HEK293 (cell line): ENCODE results near the gene C2orf72.

ENCODE experiments used
- CTCF ChIA-PET: fragments of 350-600 bp; formaldehyde crosslinking; extraction: SDS; loops from one replicate; lab custom pipeline; 2021; ENCODE audit warnings: antibody characterized with exemption; lab: Yijun Ruan, JAX
- POLR2A ChIA-PET: fragments of 300-600 bp; formaldehyde crosslinking; extraction: SDS; loops from one replicate; lab custom pipeline; 2020; ENCODE audit warnings: antibody characterized with exemption, inconsistent platforms; lab: Yijun Ruan, JAX
- H3K27ac ChIP-seq: fragments of 200-500 bp; sonication (Bioruptor generic); 2 replicates; pipeline ENCODE4 v1.5.1; 2014; ENCODE audit warnings: low read depth, low read length, control low read depth, inconsistent platforms; ENCODE audit errors: extremely low read depth
- H3K36me3 ChIP-seq, 2 experiments: fragments of 200-500 bp in 1 of 2; sonication (Bioruptor generic) in 1 of 2; 1 replicate in 1 of 2; 2 replicates in 1 of 2; pipeline ENCODE4 v1.5.1; 2014 to 2017; ENCODE audit warnings: inconsistent platforms in 2 of 2, low read length in 2 of 2; ENCODE audit not compliant: control insufficient read depth in 2 of 2, insufficient read depth in 1 of 2
- H3K4me1 ChIP-seq: fragments of 200-500 bp; sonication (Bioruptor generic); 2 replicates; pipeline ENCODE4 v1.5.1; 2014; ENCODE audit warnings: mild to moderate bottlenecking, low read length, inconsistent platforms; ENCODE audit not compliant: control insufficient read depth, insufficient read depth
- H3K4me3 ChIP-seq: 2 replicates; pipeline ENCODE4 v1.5.1; 2011; ENCODE audit warnings: low read depth, mild to moderate bottlenecking, control low read depth, low read length, moderate library complexity
- H3K9me3 ChIP-seq: fragments of 200-500 bp; sonication (Bioruptor generic); 2 replicates; pipeline ENCODE4 v1.5.1; 2014; ENCODE audit warnings: low read depth, low read length, inconsistent platforms; ENCODE audit not compliant: control insufficient read depth, insufficient read depth
- GLI4 ChIP-seq: fragments of 450-650 bp; formaldehyde crosslinking; IDR thresholded peaks from 2 replicates; pipeline ENCODE4 v1.5.1; 2016; ENCODE audit warnings: missing biosample characterization, missing genetic modification characterization
- HOXA7 ChIP-seq: sonication (generic); formaldehyde crosslinking; IDR thresholded peaks from 2 replicates; pipeline ENCODE4 v1.8.1; 2022; ENCODE audit warnings: missing genetic modification reagents, borderline replicate concordance
- ZBTB11 ChIP-seq: fragments of 450-650 bp; formaldehyde crosslinking; conservative IDR thresholded peaks from 2 replicates; pipeline ENCODE4 v1.5.1; 2016; ENCODE audit warnings: low read depth, missing biosample characterization, missing genetic modification characterization
- ZBTB7A ChIP-seq: fragments of 450-650 bp; formaldehyde crosslinking; IDR thresholded peaks from 2 replicates; pipeline ENCODE4 v1.5.1; 2016; ENCODE audit warnings: low read depth, missing biosample characterization, missing genetic modification characterization
- ZFP41 ChIP-seq: fragments of 450-650 bp; formaldehyde crosslinking; IDR thresholded peaks from 2 replicates; pipeline ENCODE4 v1.5.1; 2016; ENCODE audit warnings: missing biosample characterization, missing genetic modification characterization, borderline replicate concordance
- ZFP69B ChIP-seq: fragments of 450-650 bp; formaldehyde crosslinking; IDR thresholded peaks from 2 replicates; pipeline ENCODE4 v1.5.1; 2016; ENCODE audit warnings: missing biosample characterization, missing genetic modification characterization
- ZNF148 ChIP-seq: fragments of 450-650 bp; formaldehyde crosslinking; IDR thresholded peaks from 2 replicates; pipeline ENCODE4 v1.5.0; 2017; ENCODE audit warnings: missing biosample characterization, missing genetic modification characterization, borderline replicate concordance
- ZNF184 ChIP-seq: fragments of 450-650 bp; IDR thresholded peaks from 2 replicates; pipeline ENCODE4 v1.5.1; 2018; ENCODE audit warnings: missing biosample characterization, mild to moderate bottlenecking, missing genetic modification characterization
- ZNF223 ChIP-seq: fragments of 450-650 bp; formaldehyde crosslinking; IDR thresholded peaks from 2 replicates; pipeline ENCODE4 v1.5.1; 2016; ENCODE audit warnings: missing biosample characterization, missing genetic modification characterization
- ZNF335 ChIP-seq: fragments of 450-650 bp; formaldehyde crosslinking; conservative IDR thresholded peaks from 2 replicates; pipeline ENCODE4 v1.5.1; 2016; ENCODE audit warnings: missing biosample characterization, missing genetic modification characterization
- ZNF426 ChIP-seq: fragments of 450-650 bp; formaldehyde crosslinking; IDR thresholded peaks from 2 replicates; pipeline ENCODE4 v1.5.1; 2017; ENCODE audit warnings: missing biosample characterization, missing genetic modification characterization, mild to moderate bottlenecking, inconsistent platforms, moderate library complexity
- ZNF48 ChIP-seq: fragments of 450-650 bp; formaldehyde crosslinking; IDR thresholded peaks from 2 replicates; pipeline ENCODE4 v1.5.1; 2016; ENCODE audit warnings: missing biosample characterization, missing genetic modification characterization
- ZNF529 ChIP-seq: fragments of 450-650 bp; formaldehyde crosslinking; IDR thresholded peaks from 2 replicates; pipeline ENCODE4 v1.5.1; 2017; ENCODE audit warnings: missing genetic modification characterization, missing biosample characterization; ENCODE audit not compliant: insufficient replicate concordance
- ZNF548 ChIP-seq: fragments of 450-650 bp; formaldehyde crosslinking; IDR thresholded peaks from 2 replicates; pipeline ENCODE4 v1.5.1; 2016; ENCODE audit warnings: missing biosample characterization, missing genetic modification characterization
- ZNF571 ChIP-seq: fragments of 450-650 bp; formaldehyde crosslinking; IDR thresholded peaks from 2 replicates; pipeline ENCODE4 v1.5.0; 2017; ENCODE audit warnings: missing biosample characterization, missing genetic modification characterization
- TF ChIP-seq, protein P1 (sequence below): fragments of 450-650 bp; formaldehyde crosslinking; IDR thresholded peaks from 2 replicates; pipeline ENCODE4 v1.5.1; 2016; ENCODE audit warnings: missing biosample characterization, missing genetic modification characterization, borderline replicate concordance
- TF ChIP-seq, protein P2 (sequence below): fragments of 450-650 bp; formaldehyde crosslinking; IDR thresholded peaks from 2 replicates; pipeline ENCODE4 v1.5.1; 2016; ENCODE audit warnings: missing biosample characterization, missing genetic modification characterization

C2orf72 gene

DNA sequence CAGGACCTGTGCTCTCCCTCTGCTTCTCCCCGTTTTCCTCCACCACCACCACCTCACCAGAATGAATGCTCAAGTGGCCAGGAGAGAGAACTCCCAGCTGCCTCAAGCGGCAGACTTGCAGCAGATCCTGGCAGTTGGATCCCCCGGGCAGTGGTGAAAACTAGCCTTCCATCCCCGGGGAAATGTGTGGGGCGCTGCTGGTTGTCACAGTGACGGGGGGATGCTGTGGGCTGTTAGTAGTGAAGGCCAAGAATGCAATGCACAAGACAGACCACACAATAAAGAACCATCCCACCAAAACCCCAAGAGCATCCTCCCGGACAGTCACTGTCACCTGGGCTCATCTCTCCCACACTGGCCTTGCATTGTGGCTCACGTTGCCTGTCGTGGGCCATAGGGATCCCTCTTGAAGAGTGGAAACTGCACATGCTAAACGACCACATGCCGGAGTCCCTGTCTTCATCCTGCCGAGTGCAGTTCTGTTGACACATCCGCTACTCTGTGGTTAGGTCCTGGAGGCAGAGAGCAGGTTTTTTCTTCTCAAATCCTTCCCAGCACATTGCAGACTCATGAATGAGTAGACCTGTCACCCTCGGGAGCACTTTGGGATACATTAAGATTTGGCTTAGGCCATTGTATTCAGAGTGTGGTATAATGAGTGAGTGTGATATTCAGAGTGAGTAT, 27.9 kb upstream of the C2orf72 start:
- Histone ChIP-seq H3K27ac (no peak overlapping the region), H3K9me3 (no peaks in the 10 kb centered on the region), H3K36me3 (no peaks in the 10 kb centered on the region), H3K4me3 (no peak overlapping the region), H3K4me1 (no peaks in the 10 kb centered on the region)
- ChIA-PET CTCF (interaction anchor here (0.6 to 0.9 kb wide), 2 partner anchors 22 to 1217 kb away, joined by 3 to 4 read pairs; no protein-coding TSS in a partner anchor), POLR2A (no interaction called here)
- TF ChIP-seq ZNF548 (tag by site-specific recombination) (no peak), ZNF148 (tag by site-specific recombination) (no peak), GLI4 (tag by site-specific recombination) (no peak)

GRCh38 chr2:231010201-231010730, 27.1 kb upstream of the C2orf72 start:
- ChIA-PET CTCF (interaction anchor here (1.3 kb wide), 1 partner anchor 23 kb away, joined by 3 read pairs; no protein-coding TSS in a partner anchor), POLR2A (no interaction called here)
- Histone ChIP-seq H3K36me3 (no peaks in the 10 kb centered on the region), H3K4me1 (no peaks in the 10 kb centered on the region), H3K4me3 (no peak overlapping the region), H3K27ac (no peak overlapping the region), H3K9me3 (no peaks in the 10 kb centered on the region)
- TF ChIP-seq ZNF426 (no peak), ZBTB11 (tag by site-specific recombination) (no peak), ZFP41 (no peak), ZNF335 (tag by site-specific recombination) (no peak), ZNF223 (tag by site-specific recombination) (no peak), ZNF184 (tag by site-specific recombination) (no peak), ZBTB7A (tag by site-specific recombination) (no peak), ZNF571 (tag by site-specific recombination) (no peak), ZNF529 (tag by site-specific recombination) (no peak), HOXA7 (CRISPR knock-in tag) (no peak), ZFP69B (tag by site-specific recombination) (no peak), ZNF48 (tag by site-specific recombination) (no peak)
- TF ChIP-seq, protein P1, sequence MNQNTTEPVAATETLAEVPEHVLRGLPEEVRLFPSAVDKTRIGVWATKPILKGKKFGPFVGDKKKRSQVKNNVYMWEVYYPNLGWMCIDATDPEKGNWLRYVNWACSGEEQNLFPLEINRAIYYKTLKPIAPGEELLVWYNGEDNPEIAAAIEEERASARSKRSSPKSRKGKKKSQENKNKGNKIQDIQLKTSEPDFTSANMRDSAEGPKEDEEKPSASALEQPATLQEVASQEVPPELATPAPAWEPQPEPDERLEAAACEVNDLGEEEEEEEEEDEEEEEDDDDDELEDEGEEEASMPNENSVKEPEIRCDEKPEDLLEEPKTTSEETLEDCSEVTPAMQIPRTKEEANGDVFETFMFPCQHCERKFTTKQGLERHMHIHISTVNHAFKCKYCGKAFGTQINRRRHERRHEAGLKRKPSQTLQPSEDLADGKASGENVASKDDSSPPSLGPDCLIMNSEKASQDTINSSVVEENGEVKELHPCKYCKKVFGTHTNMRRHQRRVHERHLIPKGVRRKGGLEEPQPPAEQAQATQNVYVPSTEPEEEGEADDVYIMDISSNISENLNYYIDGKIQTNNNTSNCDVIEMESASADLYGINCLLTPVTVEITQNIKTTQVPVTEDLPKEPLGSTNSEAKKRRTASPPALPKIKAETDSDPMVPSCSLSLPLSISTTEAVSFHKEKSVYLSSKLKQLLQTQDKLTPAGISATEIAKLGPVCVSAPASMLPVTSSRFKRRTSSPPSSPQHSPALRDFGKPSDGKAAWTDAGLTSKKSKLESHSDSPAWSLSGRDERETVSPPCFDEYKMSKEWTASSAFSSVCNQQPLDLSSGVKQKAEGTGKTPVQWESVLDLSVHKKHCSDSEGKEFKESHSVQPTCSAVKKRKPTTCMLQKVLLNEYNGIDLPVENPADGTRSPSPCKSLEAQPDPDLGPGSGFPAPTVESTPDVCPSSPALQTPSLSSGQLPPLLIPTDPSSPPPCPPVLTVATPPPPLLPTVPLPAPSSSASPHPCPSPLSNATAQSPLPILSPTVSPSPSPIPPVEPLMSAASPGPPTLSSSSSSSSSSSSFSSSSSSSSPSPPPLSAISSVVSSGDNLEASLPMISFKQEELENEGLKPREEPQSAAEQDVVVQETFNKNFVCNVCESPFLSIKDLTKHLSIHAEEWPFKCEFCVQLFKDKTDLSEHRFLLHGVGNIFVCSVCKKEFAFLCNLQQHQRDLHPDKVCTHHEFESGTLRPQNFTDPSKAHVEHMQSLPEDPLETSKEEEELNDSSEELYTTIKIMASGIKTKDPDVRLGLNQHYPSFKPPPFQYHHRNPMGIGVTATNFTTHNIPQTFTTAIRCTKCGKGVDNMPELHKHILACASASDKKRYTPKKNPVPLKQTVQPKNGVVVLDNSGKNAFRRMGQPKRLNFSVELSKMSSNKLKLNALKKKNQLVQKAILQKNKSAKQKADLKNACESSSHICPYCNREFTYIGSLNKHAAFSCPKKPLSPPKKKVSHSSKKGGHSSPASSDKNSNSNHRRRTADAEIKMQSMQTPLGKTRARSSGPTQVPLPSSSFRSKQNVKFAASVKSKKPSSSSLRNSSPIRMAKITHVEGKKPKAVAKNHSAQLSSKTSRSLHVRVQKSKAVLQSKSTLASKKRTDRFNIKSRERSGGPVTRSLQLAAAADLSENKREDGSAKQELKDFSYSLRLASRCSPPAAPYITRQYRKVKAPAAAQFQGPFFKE: no peak
- TF ChIP-seq, protein P2, sequence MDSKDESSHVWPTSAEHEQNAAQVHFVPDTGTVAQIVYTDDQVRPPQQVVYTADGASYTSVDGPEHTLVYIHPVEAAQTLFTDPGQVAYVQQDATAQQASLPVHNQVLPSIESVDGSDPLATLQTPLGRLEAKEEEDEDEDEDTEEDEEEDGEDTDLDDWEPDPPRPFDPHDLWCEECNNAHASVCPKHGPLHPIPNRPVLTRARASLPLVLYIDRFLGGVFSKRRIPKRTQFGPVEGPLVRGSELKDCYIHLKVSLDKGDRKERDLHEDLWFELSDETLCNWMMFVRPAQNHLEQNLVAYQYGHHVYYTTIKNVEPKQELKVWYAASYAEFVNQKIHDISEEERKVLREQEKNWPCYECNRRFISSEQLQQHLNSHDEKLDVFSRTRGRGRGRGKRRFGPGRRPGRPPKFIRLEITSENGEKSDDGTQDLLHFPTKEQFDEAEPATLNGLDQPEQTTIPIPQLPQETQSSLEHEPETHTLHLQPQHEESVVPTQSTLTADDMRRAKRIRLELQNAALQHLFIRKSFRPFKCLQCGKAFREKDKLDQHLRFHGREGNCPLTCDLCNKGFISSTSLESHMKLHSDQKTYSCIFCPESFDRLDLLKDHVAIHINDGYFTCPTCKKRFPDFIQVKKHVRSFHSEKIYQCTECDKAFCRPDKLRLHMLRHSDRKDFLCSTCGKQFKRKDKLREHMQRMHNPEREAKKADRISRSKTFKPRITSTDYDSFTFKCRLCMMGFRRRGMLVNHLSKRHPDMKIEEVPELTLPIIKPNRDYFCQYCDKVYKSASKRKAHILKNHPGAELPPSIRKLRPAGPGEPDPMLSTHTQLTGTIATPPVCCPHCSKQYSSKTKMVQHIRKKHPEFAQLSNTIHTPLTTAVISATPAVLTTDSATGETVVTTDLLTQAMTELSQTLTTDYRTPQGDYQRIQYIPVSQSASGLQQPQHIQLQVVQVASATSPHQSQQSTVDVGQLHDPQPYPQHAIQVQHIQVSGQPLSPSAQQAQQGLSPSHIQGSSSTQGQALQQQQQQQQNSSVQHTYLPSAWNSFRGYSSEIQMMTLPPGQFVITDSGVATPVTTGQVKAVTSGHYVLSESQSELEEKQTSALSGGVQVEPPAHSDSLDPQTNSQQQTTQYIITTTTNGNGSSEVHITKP (tag by site-specific recombination): no peak
